H1 (cell line): Measurements from ENCODE around the gene UGT1A10.

Experiments
- CTCF ChIP-seq, 3 experiments: IDR thresholded peaks; 1 replicate in 2 of 3; 2 replicates in 1 of 3; pipeline versions ENCODE4 v1.5.1 to v1.6.1; 2011; ENCODE audit warnings: low read length in 3 of 3, mild to moderate bottlenecking in 3 of 3, inconsistent platforms in 2 of 3, low read depth in 1 of 3, moderate library complexity in 1 of 3; ENCODE audit not compliant: insufficient read depth in 1 of 3; ENCODE audit errors: control extremely low read depth in 1 of 3
- EZH2 ChIP-seq: fragments of 200-600 bp; sonication (generic); IDR thresholded peaks from 2 replicates; pipeline ENCODE4 v1.7.1; 2012; ENCODE audit warnings: low read depth, mild to moderate bottlenecking, moderate library complexity, low read length, inconsistent platforms; ENCODE audit not compliant: severe bottlenecking
- GTF2F1 ChIP-seq: IDR thresholded peaks from 2 replicates; pipeline ENCODE4 v1.6.1; 2012; ENCODE audit warnings: low read depth, low read length, improper control_type of control experiment, borderline replicate concordance
- POLR2A ChIP-seq, 2 experiments: IDR thresholded peaks; 1 replicate in 1 of 2; 2 replicates in 1 of 2; pipeline ENCODE4 v1.6.1; 2011; ENCODE audit warnings: low read depth in 2 of 2, low read length in 2 of 2, mild to moderate bottlenecking in 2 of 2; ENCODE audit errors: control extremely low read depth in 1 of 2
- SIN3A ChIP-seq, 2 experiments: IDR thresholded peaks in 1 of 2; conservative IDR thresholded peaks in 1 of 2; 2 replicates each; pipeline ENCODE4 v1.6.1; 2011 to 2012; ENCODE audit warnings: low read length in 2 of 2, improper control_type of control experiment in 1 of 2, low read depth in 1 of 2, mild to moderate bottlenecking in 1 of 2
- TAF1 ChIP-seq: IDR thresholded peaks from 2 replicates; pipeline ENCODE4 v1.6.1; 2011; ENCODE audit warnings: mild to moderate bottlenecking, low read depth, low read length
- TAF7 ChIP-seq: optimal IDR thresholded peaks from 2 replicates; pipeline ENCODE3; 2011; ENCODE audit warnings: low read depth, mild to moderate bottlenecking, inconsistent platforms, low read length, moderate library complexity, borderline replicate concordance

- no peak for TF ChIP-seq TAF7
- no peak for TF ChIP-seq TAF1
- TF ChIP-seq CTCF (IDR thresholded peaks at IDR 0.05; ENCODE audit: control extremely low read depth in 1 of 3, insufficient read depth in 1 of 3, low read depth in 1 of 3, low read length in 3 of 3), result no peak
- no peak for TF ChIP-seq EZH2
- TF ChIP-seq SIN3A (conservative IDR thresholded peaks at IDR 0.05 in 1 of 2, IDR thresholded peaks at IDR 0.05 in 1 of 2; ENCODE audit: low read depth in 1 of 2, low read length in 2 of 2), result no peak
- TF ChIP-seq POLR2A (IDR thresholded peaks at IDR 0.05; ENCODE audit: control extremely low read depth in 1 of 2, low read depth in 2 of 2, low read length in 2 of 2), result no peak
- no peak for TF ChIP-seq GTF2F1
Measured at GRCh38 chr2:233676046-233676445, 39.8 kb downstream of the UGT1A10 start.
